HG03571 (cell line): ENCODE measurements around the gene THSD4.

Source experiments
- ATAC-seq: cut with Tn5 transposase; IDR thresholded peaks from one replicate; pipeline ENCODE4 v1.9.1; 2021; ENCODE audit not compliant: unreplicated experiment

The THSD4 gene

DNA sequence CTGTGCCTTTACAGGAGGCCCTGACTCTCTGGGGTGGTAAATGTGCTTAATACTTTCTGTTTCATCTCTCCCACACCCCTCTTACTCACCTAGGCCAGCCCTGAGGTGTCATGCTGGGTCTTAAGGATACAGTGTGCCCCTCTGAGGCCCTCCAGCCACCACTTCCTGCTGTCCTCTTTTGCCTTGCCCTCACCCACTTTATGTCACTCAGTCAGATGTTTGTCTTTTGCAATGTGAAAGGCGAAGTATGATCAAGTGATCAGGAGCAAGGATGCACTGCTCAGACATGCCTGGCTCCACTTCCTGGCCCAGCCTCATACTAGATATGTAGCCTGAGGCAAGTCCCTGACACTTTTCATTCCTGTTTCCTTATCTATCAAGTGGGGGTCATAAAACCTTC, 356.1 kb downstream of the THSD4 start:
- no peak for ATAC-seq

DNA sequence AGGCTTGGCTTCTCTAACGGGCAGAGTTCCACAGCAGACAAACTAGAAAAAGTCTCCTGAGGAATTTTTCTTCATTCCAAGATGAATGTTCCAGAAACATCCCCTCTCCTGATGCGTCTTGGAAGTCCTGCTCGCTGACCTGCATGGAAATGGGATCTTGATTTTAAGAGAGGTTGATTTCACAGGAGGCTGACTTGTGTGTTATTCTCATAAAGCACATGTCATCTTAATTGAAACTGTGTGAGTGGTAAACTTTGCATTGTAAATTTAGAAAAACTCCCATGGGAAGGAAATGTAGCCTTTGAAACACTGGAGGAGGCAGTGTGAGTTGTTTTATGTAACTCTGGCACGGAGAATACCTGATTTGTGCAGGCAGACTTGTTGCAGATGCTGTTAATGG, 357.3 kb downstream of the THSD4 start:
- no peak for ATAC-seq

DNA sequence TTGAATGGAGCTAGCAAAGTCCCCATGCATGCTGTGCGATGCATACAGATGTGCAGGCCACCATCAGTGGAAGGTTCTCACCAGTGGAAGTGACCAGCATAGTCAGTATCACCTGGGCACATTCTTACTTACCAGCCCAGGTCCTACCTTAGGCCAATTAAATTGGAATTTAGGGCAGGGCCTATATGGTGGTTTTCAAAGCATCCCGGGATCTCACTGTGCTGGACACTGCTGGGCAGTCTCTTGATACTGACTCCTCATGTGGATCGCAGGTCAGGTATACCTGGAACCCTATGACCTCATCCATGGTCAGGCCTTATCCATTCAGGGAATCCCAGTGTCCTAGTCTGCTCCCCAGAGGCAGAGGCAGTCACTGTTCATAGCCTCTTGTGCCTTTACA, 358.5 kb downstream of the THSD4 start:
- no peak for ATAC-seq

DNA sequence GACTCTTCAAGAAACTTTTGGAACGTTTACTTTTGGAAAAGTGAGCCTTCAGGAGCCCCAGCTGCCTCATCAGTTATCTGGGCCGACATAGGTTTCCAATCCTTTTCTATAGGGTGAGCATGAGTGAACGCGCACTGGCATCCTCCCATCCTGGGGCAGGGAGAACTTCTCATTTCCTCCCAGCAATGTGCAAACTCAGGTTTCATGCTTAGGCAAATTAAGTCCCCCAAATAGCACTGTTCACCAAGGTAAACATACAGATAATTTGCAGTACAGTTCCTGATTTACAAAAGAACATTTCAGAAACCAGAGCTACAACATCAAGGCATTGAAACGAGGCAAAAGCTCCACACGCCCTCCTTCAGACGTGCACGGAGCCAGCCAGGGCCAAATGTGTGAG, 361.6 kb downstream of the THSD4 start:
- ATAC-seq, result no peak

DNA sequence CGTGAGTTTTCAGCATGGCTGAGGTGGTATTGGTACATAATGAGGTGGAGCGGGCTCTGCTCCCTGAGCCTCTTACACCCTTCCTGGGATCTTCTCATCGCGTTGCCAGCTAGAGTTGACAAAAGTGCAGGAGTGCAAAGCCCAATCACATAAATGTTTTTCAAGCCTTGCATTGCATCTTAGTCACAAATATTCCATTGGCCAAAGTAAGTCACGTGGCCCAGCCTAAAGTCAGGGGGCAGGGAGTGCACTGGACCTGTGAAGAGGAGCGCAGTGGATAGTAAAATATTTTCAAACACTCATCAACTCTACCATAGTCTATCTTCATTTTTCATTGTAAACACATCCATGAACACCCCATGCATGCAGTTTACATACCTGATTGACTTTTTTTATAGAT, 365.3 kb downstream of the THSD4 start:
- no peak for ATAC-seq

DNA sequence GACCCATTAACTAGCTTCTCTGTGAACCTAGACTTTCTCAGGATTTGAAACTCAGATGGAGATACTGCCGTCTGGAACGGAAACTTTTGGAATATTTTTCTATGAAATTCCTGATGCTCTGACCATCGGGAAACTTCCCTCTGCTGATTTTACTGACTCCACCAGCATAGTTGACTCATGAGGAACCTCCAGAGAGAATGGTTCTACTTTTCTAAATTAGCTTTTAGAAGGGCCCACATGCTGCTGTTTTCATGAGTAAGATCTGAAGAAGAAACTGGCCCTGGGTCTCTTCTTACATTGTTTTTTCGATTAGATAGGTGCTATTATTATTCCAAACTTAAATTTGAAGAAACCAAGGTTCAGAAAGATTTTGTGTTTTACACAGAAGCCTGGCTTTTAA, 368.8 kb downstream of the THSD4 start:
- ATAC-seq, result no peak

DNA sequence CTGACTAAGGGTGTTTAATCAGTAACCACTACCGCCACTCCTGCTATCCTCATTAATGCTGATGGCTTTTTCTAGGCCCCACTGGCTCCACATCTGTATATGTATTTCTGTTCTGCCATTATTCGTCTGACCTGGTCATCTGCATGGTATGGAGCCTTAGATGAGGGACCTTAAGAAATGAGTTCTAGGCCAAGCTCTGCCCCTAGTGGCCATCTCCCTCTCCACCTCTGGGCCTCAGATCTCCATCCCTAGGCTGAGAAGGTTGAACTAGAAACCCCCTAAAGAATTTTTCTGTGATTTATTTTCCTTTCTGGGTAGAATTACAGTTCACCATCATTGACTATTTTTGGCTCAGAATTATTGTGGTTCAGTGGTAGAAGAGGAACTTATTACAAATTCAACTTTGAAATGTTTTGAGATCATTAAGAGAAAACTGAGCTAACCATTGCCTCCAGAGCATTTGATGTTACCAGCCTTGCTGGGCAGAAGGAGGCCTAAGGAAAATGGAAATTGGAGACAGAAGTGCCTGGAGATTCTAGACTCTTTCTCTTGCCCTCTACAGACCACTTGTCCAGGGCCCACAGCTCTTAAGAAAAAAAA, 369.9 kb downstream of the THSD4 start:
- ATAC-seq, result no peak

DNA sequence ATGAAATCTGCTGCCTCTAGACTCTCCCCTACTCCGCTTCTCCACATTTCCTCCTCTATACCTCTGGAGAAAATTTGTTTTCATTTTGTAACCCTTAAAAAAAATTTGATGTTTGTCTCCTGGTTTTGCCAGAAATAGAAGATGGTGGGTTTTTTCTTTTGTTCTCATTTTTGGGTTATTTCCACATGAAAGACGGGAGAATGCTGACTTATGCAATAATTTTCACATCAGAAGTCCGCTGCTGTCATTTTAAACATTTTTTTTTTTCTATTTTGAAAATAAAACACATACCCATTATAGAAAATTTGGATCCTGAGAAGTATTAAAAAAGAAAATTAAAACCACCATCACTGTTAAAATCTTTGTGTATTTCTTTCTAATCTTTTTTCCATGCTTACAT, 374.3 kb downstream of the THSD4 start:
- ATAC-seq, result no peak

DNA sequence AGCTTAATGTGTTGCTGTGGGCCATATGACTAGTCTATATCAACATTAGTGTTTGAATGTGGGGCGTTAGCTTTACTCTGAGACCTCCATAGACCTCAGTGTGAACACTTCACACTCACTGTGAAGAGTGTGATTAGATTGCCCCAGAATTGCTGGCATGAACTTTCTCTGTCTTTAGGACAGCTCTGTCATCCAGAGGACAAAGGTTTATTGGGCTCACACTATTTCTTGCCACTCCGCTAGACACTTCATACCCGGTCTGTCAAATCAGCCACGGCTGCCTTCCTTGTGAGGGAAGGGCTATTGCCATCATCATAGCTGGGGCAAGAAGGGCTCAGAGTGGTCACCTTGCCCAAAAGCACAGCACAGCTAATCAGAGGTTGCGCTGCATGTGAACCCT, 378.3 kb downstream of the THSD4 start:
- ATAC-seq, result no peak

DNA sequence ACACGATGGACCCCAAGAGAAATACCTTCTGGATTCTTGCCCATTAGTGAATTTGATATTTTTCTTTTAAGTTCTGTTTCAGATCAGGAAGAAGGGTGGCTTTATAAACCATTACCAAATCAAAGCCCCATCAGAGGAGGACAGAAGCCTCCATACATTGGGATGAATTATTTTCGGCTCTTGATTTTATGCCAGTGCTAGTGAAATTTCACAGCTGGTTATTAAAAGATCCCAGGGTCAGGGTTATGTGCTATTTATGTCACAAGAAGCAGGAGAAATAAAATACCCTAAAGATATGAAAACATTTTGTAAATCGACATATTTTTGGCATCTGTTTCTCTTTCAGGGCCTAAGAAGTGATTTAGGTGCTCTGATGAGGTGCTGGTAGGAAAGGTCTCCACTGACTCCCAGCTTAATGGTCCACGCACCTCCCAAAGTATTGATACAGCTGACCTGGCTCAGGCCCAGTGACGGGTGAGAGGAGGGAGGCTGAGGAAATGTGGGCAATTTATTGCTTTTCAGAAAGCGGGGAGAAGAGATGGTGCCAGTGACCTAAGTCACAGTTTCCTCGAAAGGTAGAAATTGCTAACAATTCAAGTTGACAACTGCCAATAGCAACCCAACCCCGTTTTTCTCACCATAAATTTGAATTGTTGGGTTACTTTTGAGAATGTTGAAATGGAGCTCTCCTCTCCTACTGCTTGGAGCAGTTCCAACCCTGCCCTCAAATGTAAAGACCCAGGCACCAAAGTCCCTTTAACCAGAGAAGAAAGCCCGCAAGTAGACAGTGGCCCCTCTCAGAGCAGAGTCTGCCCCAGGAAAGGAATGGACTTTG, 379.5 kb downstream of the THSD4 start:
- no peak for ATAC-seq

DNA sequence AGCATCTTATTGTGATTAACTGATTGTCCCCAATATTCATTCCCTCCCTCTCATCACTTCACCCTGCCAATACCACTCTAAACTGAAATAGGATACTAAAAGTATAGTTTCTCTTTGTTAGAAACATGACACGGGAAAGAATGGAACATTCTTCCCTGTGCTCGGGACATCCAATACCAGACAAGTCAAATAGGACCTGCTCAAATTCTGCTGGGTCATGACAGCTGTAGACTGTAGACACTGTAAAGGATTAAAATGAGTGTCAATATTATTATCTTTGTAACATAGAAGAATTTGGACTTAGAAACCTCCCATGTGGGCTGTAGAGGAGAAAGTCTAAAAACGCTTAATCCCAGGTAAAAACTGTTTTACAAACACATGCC, 380.1 kb downstream of the THSD4 start:
- no peak for ATAC-seq

DNA sequence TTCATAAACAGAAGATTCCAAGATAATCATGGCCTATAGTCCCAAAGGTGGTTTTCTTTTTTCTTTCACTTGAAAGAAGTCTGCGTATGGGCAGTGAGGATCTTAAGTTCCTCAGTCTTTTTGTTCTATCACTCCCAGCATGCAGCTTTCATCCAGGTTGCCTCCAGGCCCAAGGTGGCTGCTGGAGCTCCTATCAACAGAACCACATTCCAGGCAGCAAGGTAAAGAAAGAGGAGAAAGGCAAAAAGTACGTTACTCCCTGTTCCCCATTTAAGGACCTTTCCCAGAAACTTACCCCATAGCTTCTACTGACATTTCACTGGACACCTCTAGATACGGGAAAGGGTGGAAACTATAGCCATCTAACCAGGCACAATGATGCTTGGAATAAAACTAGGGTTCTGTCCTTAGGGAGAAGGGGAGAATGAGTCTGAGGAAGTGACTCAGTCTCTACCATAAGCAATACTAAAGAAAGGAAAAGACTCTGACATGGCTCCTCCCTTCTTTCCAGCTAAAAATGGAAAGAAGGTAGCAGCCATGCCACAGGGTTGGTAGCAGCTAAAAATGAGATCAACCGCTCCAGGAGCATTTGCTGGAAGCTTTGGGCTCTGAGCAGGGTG, 381.2 kb downstream of the THSD4 start:
- ATAC-seq, result no peak

DNA sequence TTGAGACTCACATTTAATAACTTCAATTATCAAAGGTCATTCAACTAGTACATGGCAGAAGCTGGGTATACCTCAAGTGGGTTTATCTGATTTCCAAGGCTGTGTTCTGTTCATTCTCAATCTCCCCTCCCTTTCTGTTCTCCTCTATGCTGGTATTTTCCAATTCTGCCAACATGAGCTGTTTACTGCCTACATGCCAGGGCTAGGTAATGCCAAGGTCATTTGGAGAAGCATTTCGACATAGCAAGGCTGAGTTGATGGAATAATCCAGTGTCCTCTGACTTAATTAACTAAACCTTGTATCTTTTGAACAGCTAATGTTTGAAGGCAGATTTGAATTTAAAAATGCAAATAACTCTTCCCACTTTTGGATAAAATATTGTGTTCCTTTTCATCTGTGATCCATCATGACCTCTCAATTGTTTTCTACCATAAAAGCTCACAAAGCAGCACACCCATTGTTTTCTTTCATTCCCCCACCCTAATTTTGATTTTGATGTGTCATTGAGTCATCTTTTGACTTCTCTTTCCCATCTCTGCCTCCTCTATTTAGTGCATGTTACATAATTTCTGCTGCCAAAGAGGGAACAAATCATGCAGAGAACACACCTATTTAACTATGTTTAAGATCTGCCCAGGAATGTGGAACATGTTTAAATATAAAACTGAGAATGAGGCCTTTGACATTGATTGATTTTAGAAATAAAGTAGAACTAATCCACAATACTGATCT, 386.2 kb downstream of the THSD4 start:
- ATAC-seq, result no peak

DNA sequence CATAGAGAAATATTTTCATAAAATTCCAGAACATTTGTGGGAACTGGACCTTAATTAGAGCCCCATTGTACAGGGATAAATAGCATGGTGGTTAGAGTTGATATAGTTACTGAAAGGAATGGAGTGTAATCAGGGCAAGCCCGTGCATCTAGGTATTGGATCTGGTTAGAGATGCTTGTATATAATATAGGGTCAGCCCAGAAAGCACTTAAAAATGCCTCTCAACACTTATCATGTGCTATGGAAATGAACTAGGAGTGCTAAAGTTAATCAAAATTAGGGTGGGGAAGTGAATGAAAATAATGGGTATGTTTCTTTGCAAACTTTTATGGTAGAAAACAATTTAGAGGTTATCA, 386.8 kb downstream of the THSD4 start:
- no peak for ATAC-seq

DNA sequence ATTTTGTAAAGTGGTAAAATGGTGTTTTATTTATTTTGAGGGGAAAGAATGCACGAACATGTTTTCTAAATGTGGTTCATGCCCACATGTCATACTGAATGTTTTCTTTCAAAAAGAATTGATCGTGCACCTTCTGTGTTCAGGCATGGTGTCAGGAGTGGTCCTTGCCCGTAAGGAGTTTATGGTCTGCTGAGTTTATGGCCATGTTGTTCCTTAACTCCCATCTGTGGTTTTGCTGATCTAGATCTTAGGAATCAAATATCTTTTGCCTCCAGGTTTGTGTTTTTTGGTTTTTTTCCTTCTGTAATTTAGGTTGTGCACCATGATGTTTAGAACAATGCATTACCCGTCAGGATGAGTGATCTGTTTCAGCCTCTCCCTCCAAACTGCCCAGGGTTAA, 390.7 kb downstream of the THSD4 start:
- ATAC-seq, result no peak

DNA sequence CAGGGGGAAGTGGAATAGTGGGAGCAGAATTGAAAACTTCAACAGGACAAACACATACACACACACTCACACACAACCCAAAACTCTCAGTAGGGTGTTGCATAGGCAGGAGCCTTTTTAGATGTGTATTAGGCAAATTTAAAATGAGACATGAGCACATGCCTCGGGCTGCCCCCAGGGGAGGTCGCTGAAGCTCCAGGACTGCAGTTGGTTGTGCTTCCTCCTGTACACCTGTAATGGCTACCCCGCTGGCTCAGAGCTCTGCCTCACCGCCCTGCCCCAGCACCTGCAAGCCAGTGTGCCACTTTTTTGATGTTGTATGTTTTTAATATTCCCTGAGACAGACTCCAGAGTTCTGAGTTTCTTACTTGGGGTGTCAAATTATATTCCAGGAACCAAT, 391.7 kb downstream of the THSD4 start:
- no peak for ATAC-seq

DNA sequence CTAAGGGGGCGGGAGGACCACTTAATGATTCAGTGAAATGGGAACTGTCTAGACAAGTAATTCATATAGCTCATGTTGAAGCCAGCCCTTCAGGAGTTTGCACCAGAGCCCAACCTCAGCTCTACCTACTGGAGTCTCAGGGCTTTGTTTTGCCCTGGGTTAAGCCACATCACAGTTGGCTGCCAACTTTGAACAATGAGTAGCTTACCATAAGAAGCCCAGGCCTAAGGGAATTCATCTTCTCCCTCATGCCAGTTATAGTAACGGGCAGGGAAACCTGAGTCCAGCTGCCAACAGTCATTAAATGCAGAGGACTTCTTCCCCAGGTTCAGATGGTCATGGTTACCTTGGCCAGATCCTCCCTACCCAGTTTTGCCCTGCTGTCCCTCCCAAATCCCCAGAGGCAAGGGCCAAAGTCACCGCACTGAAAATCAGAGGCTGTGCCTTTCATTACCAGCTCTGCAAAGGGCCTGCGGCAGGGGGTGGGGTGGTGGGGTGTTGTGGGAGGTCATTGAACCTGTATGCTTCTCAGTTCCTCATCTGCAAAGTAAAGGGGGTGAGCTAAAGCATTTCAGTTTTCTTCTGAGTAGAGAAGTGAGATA, 392.9 kb downstream of the THSD4 start:
- no peak for ATAC-seq

DNA sequence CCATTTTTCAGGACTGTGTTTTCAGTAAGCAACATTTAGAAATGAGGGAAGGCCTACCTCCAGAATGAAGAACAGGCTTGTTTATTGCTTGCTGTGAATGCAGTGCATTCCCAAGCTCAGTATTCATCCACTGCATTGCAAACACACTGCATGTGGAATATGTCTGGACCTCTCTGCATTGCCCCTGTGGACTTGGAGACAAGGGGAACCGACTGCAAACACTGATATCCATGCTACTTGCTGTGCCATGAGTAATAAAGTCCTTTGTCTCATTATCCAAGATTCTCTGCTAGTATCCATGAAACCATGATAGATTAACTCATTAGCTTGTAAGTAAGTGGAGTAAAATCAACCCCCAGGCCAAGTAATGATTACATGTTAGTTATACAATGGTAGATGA, 393.9 kb downstream of the THSD4 start:
- ATAC-seq, result no peak

DNA sequence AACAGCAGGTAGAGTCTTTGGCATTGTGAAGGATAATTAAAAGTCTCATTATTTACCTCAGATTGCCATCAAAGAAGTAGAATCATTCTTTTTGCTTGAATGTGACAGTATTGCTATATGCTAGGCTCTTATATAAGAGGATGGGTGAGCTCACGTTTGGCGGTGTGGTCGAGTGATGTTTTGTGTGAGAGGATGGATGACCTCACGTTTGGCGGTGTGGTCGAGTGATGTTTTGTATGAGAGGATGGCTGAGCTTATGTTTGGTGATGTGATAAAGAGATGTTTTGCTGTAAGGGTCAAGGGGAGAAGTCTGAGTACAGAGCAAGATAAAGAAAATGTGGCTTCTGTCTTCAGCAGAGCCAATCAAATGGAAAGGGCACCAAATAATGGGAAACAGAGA, 395.5 kb downstream of the THSD4 start:
- ATAC-seq, result no peak

DNA sequence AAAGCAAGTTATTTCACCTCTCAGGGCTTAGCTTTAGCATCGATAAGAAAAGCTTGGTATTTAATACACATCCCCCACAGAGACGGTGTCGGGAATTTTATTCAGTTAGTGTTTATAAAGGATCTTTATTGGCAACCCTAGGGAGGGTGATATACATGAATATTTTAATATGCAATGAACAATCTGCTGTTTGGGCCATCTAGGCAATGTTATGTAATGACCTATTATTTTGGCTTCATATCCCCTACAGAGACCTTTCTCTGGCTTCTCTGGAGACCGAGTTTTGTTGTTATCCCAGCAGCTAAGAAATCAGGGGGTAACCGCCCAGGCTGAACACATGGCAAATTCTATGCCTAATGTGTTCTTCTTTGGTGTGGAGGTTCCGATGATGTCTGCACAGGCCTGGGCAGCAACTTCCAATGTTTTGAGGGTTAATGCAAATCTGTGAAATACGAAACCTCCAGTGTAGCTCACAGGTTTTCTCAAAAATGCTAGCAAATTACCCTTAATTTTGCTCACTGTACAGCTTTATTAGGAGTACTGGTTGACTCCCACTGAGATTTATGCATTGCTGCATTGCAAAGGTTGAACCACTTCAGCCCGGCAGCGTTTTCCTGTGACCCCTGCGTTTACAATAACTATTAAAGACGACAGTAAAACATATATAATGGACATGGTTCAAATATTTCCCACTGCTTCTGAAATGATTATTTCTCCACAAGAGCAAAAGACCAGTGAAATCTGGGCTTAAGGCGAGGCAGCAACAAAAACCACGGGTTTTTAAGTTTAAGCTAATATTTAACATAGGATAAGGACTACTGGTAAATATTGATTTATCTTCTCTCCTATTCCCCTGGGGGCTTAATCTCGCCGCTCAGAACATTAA, 396.8 kb downstream of the THSD4 start:
- ATAC-seq, result no peak

DNA sequence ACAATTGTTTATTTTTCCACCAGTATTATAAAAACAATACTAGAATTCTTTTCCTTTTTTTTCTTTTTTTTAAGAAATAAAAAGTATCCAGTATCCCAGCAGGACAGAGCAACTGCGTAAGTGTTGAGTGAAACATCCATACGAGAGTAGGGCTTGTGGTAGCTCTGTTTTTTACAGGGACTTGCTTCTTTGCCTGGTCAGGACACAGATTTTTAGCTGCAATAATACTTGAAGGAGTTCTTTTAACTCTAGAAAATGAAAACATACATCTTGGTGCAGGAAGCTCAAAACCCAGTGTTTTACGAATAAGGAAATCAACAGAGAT, 397.4 kb downstream of the THSD4 start:
- no peak for ATAC-seq
